ENCODE data around the gene ELAVL1. TPM values are rescaled to one million over a fixed set of nuclear protein-coding genes. Genes with fewer than 3 reads are reported as not detected.
A peak's percentile ranks its signal among the peaks of the same experiment; 100 is the strongest.

ELAVL1 gene
- total and polyA plus RNA-seq, 2 of the 13 experiments (the other 11 are each of a cell fraction or from before 2014, with no cell fraction given) = 27.9 to 38.4 TPM

GRCh38 chr19:8005534-8006256 is at the start of gene ELAVL1 (continued):
- no peak for TF ChIP-seq RAD51 (IDR thresholded peaks at IDR 0.05; ENCODE audit: borderline replicate concordance)
- peak; percentile 83 for TF ChIP-seq RBFOX2 (IDR thresholded peaks at IDR 0.05; ENCODE audit: low read depth, low read length)
- TF ChIP-seq HNF1B (CRISPR knock-in tag; IDR thresholded peaks at IDR 0.05) = no peak
- peak; percentile 61; the same call in 1 of the 2 replicates for TF ChIP-seq ZBTB38 (CRISPR knock-in tag; IDR thresholded peaks at IDR 0.05)
- no peak for TF ChIP-seq ZEB1 (IDR thresholded peaks at IDR 0.05; ENCODE audit: insufficient replicate concordance, low read depth)
- TF ChIP-seq FOXK1 (CRISPR knock-in tag; IDR thresholded peaks at IDR 0.05; ENCODE audit: borderline replicate concordance, low read depth) = no peak
- TF ChIP-seq MIER2 (CRISPR knock-in tag; IDR thresholded peaks at IDR 0.05) = no peak
- TF ChIP-seq TRAFD1 (CRISPR knock-in tag; IDR thresholded peaks at IDR 0.05; ENCODE audit: borderline replicate concordance) = no peak
- TF ChIP-seq TOE1 (CRISPR knock-in tag; IDR thresholded peaks at IDR 0.05) = no peak
- peak; percentile 37; the same call in 1 of the 2 replicates for TF ChIP-seq ATF7 (IDR thresholded peaks at IDR 0.05)
- peak; percentile 90; the same call in 1 of the 2 replicates for TF ChIP-seq ATF7 (CRISPR knock-in tag; IDR thresholded peaks at IDR 0.05)
- no peak for TF ChIP-seq AKAP8 (CRISPR knock-in tag; IDR thresholded peaks at IDR 0.05)
- TF ChIP-seq POGK (CRISPR knock-in tag; conservative IDR thresholded peaks at IDR 0.05) = 0 out of 2 replicates have a peak, but pooled peaks have one; percentile 34
- no peak for TF ChIP-seq EP300 (IDR thresholded peaks at IDR 0.05; ENCODE audit: low read depth in 2 of 2, low read length in 2 of 2)
- TF ChIP-seq EP300 (CRISPR knock-in tag; IDR thresholded peaks at IDR 0.05; ENCODE audit: borderline replicate concordance) = no peak
- TF ChIP-seq ETV5 (CRISPR knock-in tag; IDR thresholded peaks at IDR 0.05; ENCODE audit: borderline replicate concordance) = peak; percentile 70
- TF ChIP-seq ZNF335 (CRISPR knock-in tag; IDR thresholded peaks at IDR 0.05) = no peak
- TF ChIP-seq ZSCAN22 (CRISPR knock-in tag; IDR thresholded peaks at IDR 0.05) = no peak
- no peak for TF ChIP-seq SAFB2 (CRISPR knock-in tag; IDR thresholded peaks at IDR 0.05; ENCODE audit: borderline replicate concordance, low read depth)
- TF ChIP-seq EHMT2 (IDR thresholded peaks at IDR 0.05; ENCODE audit: borderline replicate concordance, low read depth, low read length) = no peak
- no peak for TF ChIP-seq NFIB (CRISPR knock-in tag; IDR thresholded peaks at IDR 0.05; ENCODE audit: borderline replicate concordance)
